HL-60 (cell line): ENCODE measurements around the gene WNT7B.

ENCODE experiments used
- DNase-seq, 2 experiments: peaks; one replicate each; pipeline ENCODE4 v3.0.0-alpha.2; 2010 to 2020; ENCODE audit warnings: low read depth in 1 of 2, low spot score in 1 of 2
- H3K27ac ChIP-seq: fragments of 250-450 bp; sonication (Bioruptor Pico); replicated peaks from 2 replicates; pipeline ENCODE4 v1.5.1; 2020; ENCODE audit warnings: mild to moderate bottlenecking, moderate library complexity
- H3K27me3 ChIP-seq: fragments of 250-450 bp; sonication (Bioruptor Pico); 2 replicates; pipeline ENCODE4 v1.5.1; 2021; ENCODE audit warnings: mild to moderate bottlenecking, moderate library complexity; ENCODE audit not compliant: insufficient read depth, poor library complexity, severe bottlenecking
- H3K4me3 ChIP-seq: replicated peaks from 2 replicates; pipeline ENCODE4 v1.5.1; 2011; ENCODE audit warnings: mild to moderate bottlenecking, control low read depth, low read length; ENCODE audit not compliant: insufficient read depth
- CTCF ChIP-seq: IDR thresholded peaks from one replicate; pipeline ENCODE4 v1.5.1; 2011; ENCODE audit warnings: low read length, control low read depth, inconsistent platforms; ENCODE audit not compliant: insufficient read depth
- GABPA ChIP-seq: IDR thresholded peaks from 2 replicates; pipeline ENCODE4 v1.6.1; 2012; ENCODE audit warnings: low read depth
- POLR2AphosphoS5 ChIP-seq: IDR thresholded peaks from 2 replicates; pipeline ENCODE4 v1.6.1; 2012; ENCODE audit warnings: low read depth
- REST ChIP-seq: IDR thresholded peaks from 2 replicates; pipeline ENCODE4 v1.6.1; 2012; ENCODE audit warnings: low read depth; ENCODE audit not compliant: insufficient replicate concordance
- SPI1 ChIP-seq: IDR thresholded peaks from 2 replicates; pipeline ENCODE4 v1.6.1; 2012; ENCODE audit warnings: low read depth, mild to moderate bottlenecking, borderline replicate concordance

Gene WNT7B

GRCh38 chr22:45984316-45984916 lies 7.5 kb upstream of the WNT7B start:
- DNase-seq, result no peak
- Histone ChIP-seq H3K4me3 (no peak overlapping the region), H3K27me3 (no peaks in the 10 kb centered on the region), H3K27ac (no peak overlapping the region)
- TF ChIP-seq POLR2AphosphoS5 (no peak), GABPA (no peak), CTCF (no peak), REST (no peak), SPI1 (no peak)

GRCh38 chr22:45983797-45984196 lies 6.8 kb upstream of the WNT7B start:
- no peak for DNase-seq
- Histone ChIP-seq H3K4me3 (no peak overlapping the region), H3K27ac (no peak overlapping the region), H3K27me3 (no peaks in the 10 kb centered on the region)
- TF ChIP-seq POLR2AphosphoS5, result no peak
- no peak for TF ChIP-seq GABPA
- no peak for TF ChIP-seq SPI1
- TF ChIP-seq CTCF, result no peak
- no peak for TF ChIP-seq REST

- DNase-seq, result no peak
- Histone ChIP-seq H3K4me3 (no peak overlapping the region), H3K27me3 (peaks cover 17% of the 10 kb centered on the region), H3K27ac (no peak overlapping the region)
- no peak for TF ChIP-seq GABPA
- TF ChIP-seq POLR2AphosphoS5, result no peak
- no peak for TF ChIP-seq CTCF
- no peak for TF ChIP-seq REST
- no peak for TF ChIP-seq SPI1
Measured at GRCh38 chr22:45980761-45981160, 3.8 kb upstream of the WNT7B start.
